Mesothelial cell of epicardium (in vitro differentiated cells): ENCODE measurements around the gene PRTN3. TPM values are rescaled to one million over a fixed set of nuclear protein-coding genes. Genes with fewer than 3 reads are reported as not detected.
A peak's percentile ranks its signal among the peaks of the same experiment; 100 is the strongest.

Experiments
- DNase-seq, 2 experiments: peaks; one replicate each; pipeline ENCODE4 v3.0.0; 2021; ENCODE audit warnings: low spot score in 2 of 2; ENCODE audit not compliant: unreplicated experiment in 2 of 2
- H3K27ac Mint-ChIP-seq: 2 replicates; pipeline ENCODE4 v1.8.0; 2021; ENCODE audit warnings: mixed read lengths
- H3K27me3 Mint-ChIP-seq: 2 replicates; pipeline ENCODE4 v1.8.0; 2021; ENCODE audit warnings: low read depth, mixed read lengths
- H3K36me3 Mint-ChIP-seq: 2 replicates; pipeline ENCODE4 v1.8.0; 2021; ENCODE audit warnings: mixed read lengths
- H3K4me1 Mint-ChIP-seq: 2 replicates; pipeline ENCODE4 v1.8.0; 2021; ENCODE audit warnings: mixed read lengths
- H3K4me3 Mint-ChIP-seq: 2 replicates; pipeline ENCODE4 v1.8.0; 2021; ENCODE audit warnings: mild to moderate bottlenecking, moderate library complexity, mixed read lengths
- H3K9me3 Mint-ChIP-seq: 2 replicates; pipeline ENCODE4 v1.8.0; 2021; ENCODE audit warnings: mixed read lengths
- total RNA-seq: library from RNA; stranded (reverse); gene quantifications from 3 replicates; pipeline ENCODE4 v1.2.1, GENCODE V29; 2021
- TF ChIP-seq, protein P1 (sequence below): fragments of 200-600 bp; sonication (generic); IDR thresholded peaks from one replicate; pipeline ENCODE4 v1.5.0; 2021; ENCODE audit warnings: antibody characterized with exemption; ENCODE audit not compliant: unreplicated experiment

The PRTN3 gene
- total RNA-seq, 1 donor from 2014 or later, result not detected

DNA sequence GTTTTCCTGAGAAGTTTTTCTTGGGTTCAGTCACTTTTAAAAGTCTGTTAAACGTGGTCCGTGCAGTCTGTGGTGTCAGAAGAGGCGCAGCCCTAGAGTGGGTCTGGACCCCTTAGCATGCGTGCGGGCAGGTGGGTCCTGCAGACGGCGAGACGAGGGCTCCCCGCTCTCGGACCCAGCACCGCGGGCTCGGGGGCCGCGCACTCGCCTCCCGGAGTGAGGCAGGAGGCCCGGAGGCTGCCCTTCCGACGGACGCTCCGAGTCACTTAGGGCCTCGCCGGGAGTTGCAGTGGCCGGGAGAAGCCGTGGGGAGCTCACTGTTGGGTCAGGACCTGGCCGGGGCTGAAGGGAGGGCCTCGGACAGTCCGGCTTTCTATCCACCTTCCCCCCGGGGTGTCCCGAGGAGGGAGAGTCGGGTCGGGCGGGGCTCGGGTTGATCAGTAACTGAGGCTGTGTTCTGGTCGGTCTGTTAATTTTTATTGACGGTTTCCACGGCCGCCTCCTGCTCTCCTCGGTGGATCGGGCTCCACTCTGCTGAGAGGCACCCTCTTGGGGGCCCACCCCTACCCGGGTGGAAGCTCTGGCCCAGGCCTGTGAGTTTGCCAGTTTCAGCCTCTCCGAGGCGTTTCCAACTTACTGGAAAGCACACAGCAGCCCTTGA is 42.3 kb upstream of the PRTN3 start:
- TF ChIP-seq, protein P1, sequence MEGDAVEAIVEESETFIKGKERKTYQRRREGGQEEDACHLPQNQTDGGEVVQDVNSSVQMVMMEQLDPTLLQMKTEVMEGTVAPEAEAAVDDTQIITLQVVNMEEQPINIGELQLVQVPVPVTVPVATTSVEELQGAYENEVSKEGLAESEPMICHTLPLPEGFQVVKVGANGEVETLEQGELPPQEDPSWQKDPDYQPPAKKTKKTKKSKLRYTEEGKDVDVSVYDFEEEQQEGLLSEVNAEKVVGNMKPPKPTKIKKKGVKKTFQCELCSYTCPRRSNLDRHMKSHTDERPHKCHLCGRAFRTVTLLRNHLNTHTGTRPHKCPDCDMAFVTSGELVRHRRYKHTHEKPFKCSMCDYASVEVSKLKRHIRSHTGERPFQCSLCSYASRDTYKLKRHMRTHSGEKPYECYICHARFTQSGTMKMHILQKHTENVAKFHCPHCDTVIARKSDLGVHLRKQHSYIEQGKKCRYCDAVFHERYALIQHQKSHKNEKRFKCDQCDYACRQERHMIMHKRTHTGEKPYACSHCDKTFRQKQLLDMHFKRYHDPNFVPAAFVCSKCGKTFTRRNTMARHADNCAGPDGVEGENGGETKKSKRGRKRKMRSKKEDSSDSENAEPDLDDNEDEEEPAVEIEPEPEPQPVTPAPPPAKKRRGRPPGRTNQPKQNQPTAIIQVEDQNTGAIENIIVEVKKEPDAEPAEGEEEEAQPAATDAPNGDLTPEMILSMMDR, result no peak
- Mint-ChIP-seq H3K27ac (peak overlapping the region; percentile 99), H3K4me3 (peak overlapping the region; percentile 85), H3K9me3 (no peaks in the 10 kb centered on the region), H3K36me3 (peaks cover 5% of the 10 kb centered on the region), H3K4me1 (peaks cover 46% of the 10 kb centered on the region), H3K27me3 (no peaks in the 10 kb centered on the region)
- DNase-seq, result no peak

DNA sequence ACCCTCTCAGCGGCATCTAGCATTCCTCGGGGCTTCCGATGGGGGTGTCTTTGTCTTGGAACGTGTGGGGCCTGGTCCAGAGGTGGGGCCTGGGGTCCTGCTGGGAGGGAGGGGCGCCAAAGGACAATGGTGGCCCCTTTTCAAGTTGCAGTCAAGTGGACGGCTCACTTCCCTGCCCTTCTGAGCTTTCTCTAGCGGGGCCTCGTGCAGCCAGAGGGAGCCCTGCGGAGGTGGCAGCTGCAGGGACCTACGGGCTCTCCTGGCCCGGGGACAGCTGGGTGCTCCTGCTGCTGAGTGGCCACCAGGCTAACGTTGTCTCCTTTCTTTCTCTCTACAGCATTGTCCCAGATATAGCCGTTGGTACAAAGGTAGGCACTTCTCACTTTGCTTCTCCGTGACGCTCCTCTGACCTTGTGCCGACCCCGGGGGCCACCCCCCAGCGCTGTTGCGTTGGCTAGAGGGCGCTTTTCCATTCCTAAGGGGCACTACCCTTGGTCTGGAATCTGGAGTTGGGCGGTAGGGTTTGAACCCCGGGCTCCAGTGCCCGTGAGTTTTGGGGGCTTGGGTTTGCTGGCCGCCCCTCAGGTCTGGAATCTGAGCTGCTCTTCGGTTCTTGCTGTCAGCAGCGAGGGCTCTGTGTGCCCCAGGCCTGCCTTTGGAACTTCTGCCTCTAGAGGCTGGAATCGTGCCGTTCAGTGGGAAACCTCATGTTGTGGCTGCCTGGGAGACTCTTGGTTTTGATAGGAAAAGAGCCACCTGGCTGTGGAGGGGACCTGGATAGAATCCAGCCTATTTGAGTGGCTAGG is 41.5 kb upstream of the PRTN3 start:
- peak overlapping the region; percentile 99 for H3K27ac Mint-ChIP-seq
- peak overlapping the region; percentile 85 for H3K4me3 Mint-ChIP-seq
- H3K27me3 Mint-ChIP-seq, result no peaks in the 10 kb centered on the region
- H3K9me3 Mint-ChIP-seq, result no peaks in the 10 kb centered on the region
- TF ChIP-seq, protein P1, result no peak
- H3K36me3 Mint-ChIP-seq, result peaks cover 9% of the 10 kb centered on the region
- peaks cover 49% of the 10 kb centered on the region for H3K4me1 Mint-ChIP-seq
- DNase-seq, result no peak

DNA sequence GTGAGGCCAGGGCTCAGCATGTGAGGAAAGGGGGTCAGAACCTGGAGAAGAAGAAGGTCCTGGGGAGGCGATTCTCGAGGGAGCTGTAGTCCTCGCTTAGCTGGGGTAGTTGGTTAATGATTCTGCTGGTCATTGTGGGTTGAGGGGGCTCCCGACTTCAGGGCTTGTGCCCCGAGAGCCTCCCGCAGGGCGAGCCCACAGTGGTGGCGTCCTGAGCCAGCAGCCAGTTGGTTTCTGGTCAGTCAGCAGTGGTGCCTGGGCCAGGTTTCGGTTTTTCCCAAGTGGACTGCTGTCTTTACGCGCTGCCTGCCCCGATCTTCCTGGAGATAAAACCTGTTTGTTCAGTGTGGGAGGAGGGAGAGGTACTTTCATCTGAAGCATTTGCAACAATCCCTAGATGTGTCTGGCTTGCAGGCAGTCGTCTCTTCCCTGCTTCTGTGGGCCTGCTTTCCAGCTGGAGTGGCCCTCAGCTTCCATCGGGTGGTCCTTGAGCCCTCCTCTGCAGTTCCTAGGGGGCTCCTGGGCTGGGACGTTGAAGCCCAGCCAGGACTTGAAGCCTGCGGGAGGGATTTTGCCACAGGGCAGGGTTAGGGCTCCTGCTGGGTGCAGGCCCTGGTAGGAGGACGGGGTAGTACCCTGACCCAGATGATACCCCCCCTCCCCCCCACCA is 40.3 kb upstream of the PRTN3 start:
- H3K27ac Mint-ChIP-seq, result peak overlapping the region; percentile 99
- no peaks in the 10 kb centered on the region for H3K9me3 Mint-ChIP-seq
- no peak for DNase-seq
- H3K4me3 Mint-ChIP-seq, result peak overlapping the region; percentile 85
- peaks cover 9% of the 10 kb centered on the region for H3K36me3 Mint-ChIP-seq
- no peaks in the 10 kb centered on the region for H3K27me3 Mint-ChIP-seq
- TF ChIP-seq, protein P1, result no peak
- peaks cover 49% of the 10 kb centered on the region for H3K4me1 Mint-ChIP-seq

DNA sequence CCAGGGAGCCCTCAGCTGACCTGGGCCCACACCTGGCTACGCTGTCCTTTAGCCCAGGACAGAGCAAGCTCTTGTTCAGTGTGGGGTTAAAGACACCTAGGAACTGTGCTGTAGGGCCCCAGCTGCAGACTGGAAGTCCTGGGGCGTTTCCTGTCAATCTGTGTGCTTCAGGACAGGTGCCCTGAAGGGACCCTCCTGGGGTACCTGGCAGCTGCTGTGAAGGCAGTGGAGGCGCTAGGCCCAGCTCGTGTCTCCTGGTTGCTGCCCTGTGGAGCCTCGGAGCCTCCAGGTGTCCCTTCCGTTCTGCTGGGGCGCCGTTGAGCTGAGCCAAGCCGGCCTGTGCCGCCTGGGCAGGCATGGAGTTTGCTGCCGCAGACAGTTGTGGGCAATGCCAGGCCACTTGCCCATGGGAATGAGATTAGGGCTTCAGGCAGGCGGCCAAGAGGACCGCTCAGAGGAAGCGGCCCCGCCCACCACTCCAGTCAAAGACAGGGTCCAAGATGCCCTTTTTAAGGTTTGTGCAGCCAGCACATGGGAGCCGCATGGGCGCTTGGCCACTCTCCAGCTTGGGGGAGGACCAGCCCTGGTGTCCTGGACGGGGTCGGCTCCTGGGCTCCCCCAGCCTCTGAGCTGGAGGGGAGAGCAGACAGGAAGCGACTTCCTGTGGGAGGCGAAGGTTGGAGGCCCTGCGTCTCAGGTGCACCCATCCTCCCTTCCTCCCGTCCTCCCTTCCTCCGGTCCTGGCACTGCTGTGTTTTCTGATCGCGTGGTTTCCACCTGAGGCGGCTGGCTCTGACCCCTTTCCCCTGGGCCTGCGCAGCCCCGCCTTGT is 39.6 kb upstream of the PRTN3 start:
- Mint-ChIP-seq H3K27ac (peak overlapping the region; percentile 91), H3K9me3 (no peaks in the 10 kb centered on the region), H3K36me3 (peaks cover 9% of the 10 kb centered on the region), H3K4me1 (peaks cover 49% of the 10 kb centered on the region), H3K4me3 (peak overlapping the region; percentile 51), H3K27me3 (no peaks in the 10 kb centered on the region)
- TF ChIP-seq, protein P1, result no peak
- no peak for DNase-seq

DNA sequence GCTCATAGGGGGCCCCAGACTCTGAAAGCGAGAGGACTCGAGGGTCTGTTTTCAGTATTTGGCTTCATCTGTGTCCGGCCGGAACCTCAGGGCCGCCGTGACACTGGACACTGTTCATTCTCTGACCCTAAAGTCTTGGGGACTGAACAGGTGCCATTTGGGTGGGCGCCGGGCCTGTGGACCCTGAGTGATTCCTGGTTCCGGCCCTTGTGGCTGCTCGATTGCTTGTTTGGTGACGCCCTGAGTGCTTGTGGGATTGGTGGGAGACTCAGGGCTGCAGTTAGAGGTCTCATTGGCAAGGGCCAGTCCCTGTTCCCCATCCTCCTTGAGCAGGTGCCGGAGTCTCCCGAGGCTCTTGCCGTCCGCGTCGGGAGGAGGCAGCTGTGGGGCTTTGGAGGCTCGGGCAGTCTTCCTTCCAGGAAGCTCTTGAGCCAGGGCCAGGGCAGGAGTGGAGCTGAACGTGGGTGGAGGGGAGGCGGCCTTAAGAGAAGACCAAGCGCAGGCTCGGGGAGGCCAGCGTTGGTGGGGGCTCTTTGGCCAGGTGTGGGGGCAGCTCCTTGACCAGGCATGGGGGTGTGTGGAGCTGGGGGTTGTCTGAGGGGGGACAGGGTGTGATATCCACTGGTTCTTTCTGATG is 38.8 kb upstream of the PRTN3 start:
- Mint-ChIP-seq H3K4me1 (peaks cover 46% of the 10 kb centered on the region), H3K4me3 (peak overlapping the region; percentile 53), H3K27ac (peak overlapping the region; percentile 91), H3K36me3 (peaks cover 9% of the 10 kb centered on the region), H3K9me3 (no peaks in the 10 kb centered on the region), H3K27me3 (no peaks in the 10 kb centered on the region)
- TF ChIP-seq, protein P1, result no peak
- no peak for DNase-seq
